Putamen (tissue), 1 donor: ENCODE measurements around the gene PLA2G2D.
"Not testable (repeated sequence)": the region's sequence is repeated elsewhere in the genome, so short reads cannot be mapped to it uniquely, and the experiment has no call there.

Experiments
- DNase-seq: peaks from one replicate; pipeline ENCODE4 v3.0.0-alpha.2; 2016; ENCODE audit warnings: low spot score

PLA2G2D gene

DNA sequence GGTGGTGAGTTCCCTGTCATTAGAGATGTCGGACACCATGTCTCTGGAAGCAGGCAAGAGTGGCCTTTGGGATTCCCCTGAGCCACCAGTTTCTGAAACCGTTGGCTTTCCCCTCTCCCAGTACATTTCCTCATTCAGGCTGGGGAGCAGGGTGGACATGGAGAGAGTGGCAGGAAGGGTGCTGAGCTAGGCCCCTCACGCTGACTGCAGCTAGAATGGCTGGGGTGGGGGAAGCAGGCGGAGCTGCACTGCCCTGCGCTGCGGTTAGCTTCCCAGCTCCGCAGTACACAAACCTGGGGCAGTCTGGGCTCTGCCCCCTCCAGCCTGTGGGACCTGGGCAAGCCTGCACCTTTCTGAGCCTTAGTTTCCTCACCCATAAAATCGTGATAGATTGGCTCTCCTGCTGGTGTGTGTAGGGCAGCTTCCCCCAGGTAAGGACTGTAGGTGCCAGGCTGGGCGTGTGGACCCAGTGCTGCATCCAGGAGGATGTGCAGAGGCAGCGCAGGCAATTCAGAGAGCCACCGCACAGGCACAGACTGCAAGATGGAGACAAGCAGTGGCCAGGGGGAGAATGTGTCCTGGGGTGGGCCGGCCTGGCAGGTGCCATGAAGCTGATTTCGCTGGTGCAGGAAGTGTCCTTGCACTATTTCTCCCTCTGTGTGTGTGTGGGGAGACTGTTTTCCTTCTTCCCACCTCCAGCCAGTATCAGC, 22.8 kb upstream of the PLA2G2D start:
- no peak for DNase-seq

GRCh38 chr1:20141466-20141865, 22.1 kb upstream of the PLA2G2D start:
- DNase-seq: no peak

DNA sequence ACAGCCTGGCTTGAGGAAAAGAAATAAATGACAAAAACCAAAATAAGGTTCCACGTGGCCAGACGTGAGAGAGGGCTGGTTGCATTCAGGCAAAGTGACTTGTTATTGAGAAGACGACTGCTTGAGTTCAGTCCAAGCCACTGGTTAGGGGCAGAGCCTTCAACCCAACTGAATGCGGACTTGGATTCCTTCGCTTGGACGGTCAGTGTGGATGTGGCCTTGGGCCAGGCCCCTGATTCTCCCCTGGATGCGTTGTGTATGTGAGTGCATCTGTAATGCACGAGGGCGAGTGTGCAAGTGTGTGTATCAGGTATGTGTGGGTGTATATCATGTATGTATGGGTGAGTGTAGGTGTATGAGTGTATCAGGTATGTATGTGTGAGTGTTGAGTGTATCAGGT, 21.7 kb upstream of the PLA2G2D start:
- no peak for DNase-seq

- no peak for DNase-seq
Measured at GRCh38 chr1:20139776-20140612, 20.7 kb upstream of the PLA2G2D start.

GRCh38 chr1:20138961-20139550, 19.7 kb upstream of the PLA2G2D start, which contains the start of gene PLA2G2F:
Gene PLA2G2F, plus strand, starts transcription at chr1:20139323. Its CDS starts 105 bp downstream, at chr1:20139428.
- no peak for DNase-seq

GRCh38 chr1:20138346-20138745, 19.0 kb upstream of the PLA2G2D start:
- DNase-seq: no peak

GRCh38 chr1:20137604-20138003, 18.3 kb upstream of the PLA2G2D start:
- DNase-seq: no peak

- no peak for DNase-seq
Measured at GRCh38 chr1:20137055-20137454, 17.7 kb upstream of the PLA2G2D start.

DNA sequence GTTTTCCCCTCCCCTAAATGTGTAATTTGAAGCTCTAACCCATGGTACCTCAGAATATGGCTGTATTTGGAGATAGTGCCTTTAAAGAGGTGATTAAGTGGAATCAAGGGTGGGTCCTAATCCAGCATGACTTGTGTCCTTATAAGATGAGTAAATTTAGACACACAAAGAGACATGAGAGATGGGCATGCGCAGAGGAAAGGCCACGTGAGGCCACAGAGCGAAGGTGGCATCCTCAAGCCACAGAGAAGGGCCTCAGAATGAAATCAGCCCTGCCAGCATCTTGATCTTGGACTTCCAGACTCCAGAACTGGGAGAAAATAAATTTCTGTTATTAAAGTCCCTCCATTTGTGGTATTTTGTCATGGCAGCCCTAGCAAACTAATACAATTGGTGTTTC, 16.9 kb upstream of the PLA2G2D start:
- no peak for DNase-seq

DNA sequence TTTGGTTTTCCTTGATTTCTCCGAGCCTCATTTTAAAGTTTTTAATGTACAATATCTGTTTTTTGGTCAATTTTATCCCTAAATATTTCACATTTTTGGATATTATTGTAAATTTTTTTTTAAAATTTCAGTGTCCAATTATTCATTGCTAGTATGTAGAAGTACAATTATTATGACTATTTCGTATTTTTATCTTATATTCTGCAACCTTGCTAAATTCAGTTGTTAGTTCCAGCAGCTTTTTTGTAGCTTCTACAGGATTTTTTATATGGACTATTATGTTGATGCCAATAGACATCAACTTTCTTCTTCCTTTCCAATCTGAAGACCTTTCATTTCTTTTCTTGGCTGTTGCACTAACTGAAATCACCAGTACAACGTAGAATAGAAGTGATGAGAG, 15.7 kb upstream of the PLA2G2D start:
- DNase-seq: no peak

GRCh38 chr1:20130518-20130917, 11.2 kb upstream of the PLA2G2D start:
- not testable (repeated sequence) for DNase-seq

- DNase-seq: no peak
Measured at GRCh38 chr1:20126806-20127440, 7.6 kb upstream of the PLA2G2D start.

GRCh38 chr1:20126041-20126805, 6.9 kb upstream of the PLA2G2D start:
- DNase-seq: no peak

- no peak for DNase-seq
Measured at GRCh38 chr1:20125100-20125499, 5.8 kb upstream of the PLA2G2D start.

- DNase-seq: no peak
Measured at GRCh38 chr1:20124456-20125057, 5.2 kb upstream of the PLA2G2D start.

- DNase-seq: no peak
Measured at GRCh38 chr1:20123722-20124455, 4.6 kb upstream of the PLA2G2D start.

GRCh38 chr1:20120796-20121195, 1.5 kb upstream of the PLA2G2D start:
- DNase-seq: no peak

DNA sequence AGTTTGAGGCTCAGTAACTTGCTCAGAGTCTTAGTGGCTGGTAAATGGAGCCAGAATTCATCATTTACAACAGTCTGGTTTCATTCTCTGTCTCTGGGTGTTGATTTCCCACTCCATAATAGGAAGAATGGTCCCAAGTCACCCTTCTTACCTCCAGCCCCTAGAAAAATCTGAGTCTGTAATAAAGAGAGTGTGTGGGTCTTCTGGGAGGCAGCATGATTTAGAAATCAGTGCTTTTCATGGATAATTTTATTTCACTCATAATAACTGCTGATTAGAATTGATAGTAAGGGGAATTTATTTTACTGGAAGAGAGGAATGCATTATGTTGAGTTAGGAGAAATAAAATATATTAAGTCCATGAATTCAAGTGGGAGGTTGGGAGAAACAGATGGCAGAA, 2.1 kb downstream of the PLA2G2D start:
- DNase-seq: no peak

GRCh38 chr1:20115916-20116315, 3.4 kb downstream of the PLA2G2D start:
- DNase-seq: no peak

GRCh38 chr1:20115479-20115878, 3.9 kb downstream of the PLA2G2D start:
- DNase-seq: no peak
